Thyroid gland (tissue), 4 donors: Measurements from ENCODE around the gene ADAMTSL1. TPM values are rescaled to one million over a fixed set of nuclear protein-coding genes. Genes with fewer than 3 reads are reported as not detected.

Experiments
- DNase-seq, 2 donors: peaks; one replicate each; pipeline ENCODE4 v3.0.0-alpha.2; 2019
- H3K27ac ChIP-seq, 3 donors: fragments of 200-600 bp; sonication (generic); 1 replicate in 2 of 3; 2 replicates in 1 of 3; pipeline ENCODE4 v1.5.1; 2016 to 2019; ENCODE audit warnings: mild to moderate bottlenecking in 1 of 3, moderate library complexity in 1 of 3
- H3K27me3 ChIP-seq: fragments of 200-600 bp; sonication (generic); one replicate; pipeline ENCODE4 v1.5.1; 2019
- H3K36me3 ChIP-seq, 2 donors: fragments of 200-600 bp; sonication (generic); one replicate each; pipeline ENCODE4 v1.5.1; 2016 to 2019
- H3K4me1 ChIP-seq, 2 donors: fragments of 200-600 bp; sonication (generic); one replicate each; pipeline ENCODE4 v1.5.1; 2017 to 2019
- H3K4me3 ChIP-seq, 3 donors: fragments of 200-600 bp; sonication (generic); replicated peaks in 1 of 3; 1 replicate in 2 of 3; 2 replicates in 1 of 3; pipeline ENCODE4 v1.5.1; 2016; ENCODE audit warnings: mild to moderate bottlenecking in 1 of 3
- H3K9me3 ChIP-seq: fragments of 200-600 bp; sonication (generic); one replicate; pipeline ENCODE4 v1.5.1; 2017
- POLR2A ChIP-seq, 2 donors: fragments of 450-650 bp; IDR thresholded peaks; one replicate each; pipeline ENCODE4 v1.6.1; 2017; ENCODE audit warnings: antibody characterized with exemption in 2 of 2, mild to moderate bottlenecking in 2 of 2, moderate library complexity in 1 of 2
- WGBS, 2 donors: methylation state at CpG; one replicate each; pipeline ENCODE4 v1.1.5; 2017; 5-methylcytosine and 5-hydroxymethylcytosine counted together
- intact Hi-C: fragments of 100-400 bp; cut with DNase I; formaldehyde crosslinking; loops from one replicate; pipeline ENCODE4 v1.15.1; 2023
- total RNA-seq, 4 donors: library from RNA; depleted of rRNA; stranded (reverse); fragments of >200 nt; gene quantifications; one replicate each; pipeline ENCODE4 v1.2.3, GENCODE V29; 2016
- TF ChIP-seq, protein P1 (sequence below), 6 experiments: fragments of 200-600 bp in 3 of 6; fragments of 450-650 bp in 3 of 6; sonication (generic) in 3 of 6; IDR thresholded peaks; one replicate each; pipeline ENCODE4 v1.5.1; 2016 to 2019; ENCODE audit warnings: antibody characterized with exemption in 6 of 6, mild to moderate bottlenecking in 2 of 6, inconsistent platforms in 1 of 6, moderate library complexity in 1 of 6

ADAMTSL1 gene
- total RNA-seq, 4 donors from 2014 or later = 1.6 to 9.0 (median 4.8) TPM

DNA sequence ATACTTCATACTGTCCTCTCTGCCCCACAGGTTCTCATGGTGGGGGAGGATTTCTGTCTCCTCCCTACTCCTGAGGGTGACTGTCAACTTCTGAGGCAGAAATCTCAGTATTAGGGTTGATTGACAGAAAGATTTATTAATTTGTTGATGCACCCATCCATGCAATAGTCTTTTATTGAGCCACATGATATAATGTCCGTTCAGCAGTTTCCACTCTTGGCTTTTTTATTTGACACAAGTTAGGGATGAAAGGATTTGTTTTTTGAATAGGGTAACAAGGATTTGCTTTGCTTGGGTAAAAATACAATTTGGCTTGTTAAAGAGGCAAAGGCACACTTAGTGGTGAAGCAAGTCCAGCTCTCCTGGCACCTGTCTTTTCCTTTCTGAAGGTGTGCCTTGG lies 125.0 kb downstream of the ADAMTSL1 start:
- H3K27ac ChIP-seq = no peak overlapping the region
- H3K4me1 ChIP-seq = no peaks in the 10 kb centered on the region
- DNase-seq = no peak
- TF ChIP-seq POLR2A (IDR thresholded peaks at IDR 0.05) = no peak
- TF ChIP-seq, protein P1, sequence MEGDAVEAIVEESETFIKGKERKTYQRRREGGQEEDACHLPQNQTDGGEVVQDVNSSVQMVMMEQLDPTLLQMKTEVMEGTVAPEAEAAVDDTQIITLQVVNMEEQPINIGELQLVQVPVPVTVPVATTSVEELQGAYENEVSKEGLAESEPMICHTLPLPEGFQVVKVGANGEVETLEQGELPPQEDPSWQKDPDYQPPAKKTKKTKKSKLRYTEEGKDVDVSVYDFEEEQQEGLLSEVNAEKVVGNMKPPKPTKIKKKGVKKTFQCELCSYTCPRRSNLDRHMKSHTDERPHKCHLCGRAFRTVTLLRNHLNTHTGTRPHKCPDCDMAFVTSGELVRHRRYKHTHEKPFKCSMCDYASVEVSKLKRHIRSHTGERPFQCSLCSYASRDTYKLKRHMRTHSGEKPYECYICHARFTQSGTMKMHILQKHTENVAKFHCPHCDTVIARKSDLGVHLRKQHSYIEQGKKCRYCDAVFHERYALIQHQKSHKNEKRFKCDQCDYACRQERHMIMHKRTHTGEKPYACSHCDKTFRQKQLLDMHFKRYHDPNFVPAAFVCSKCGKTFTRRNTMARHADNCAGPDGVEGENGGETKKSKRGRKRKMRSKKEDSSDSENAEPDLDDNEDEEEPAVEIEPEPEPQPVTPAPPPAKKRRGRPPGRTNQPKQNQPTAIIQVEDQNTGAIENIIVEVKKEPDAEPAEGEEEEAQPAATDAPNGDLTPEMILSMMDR (IDR thresholded peaks at IDR 0.05) = no peak
- WGBS, 2 donors = 43 to 51% methylated on average over 1 of the region's 1 CpG
- intact Hi-C loops = no loop called here
- H3K27me3 ChIP-seq = no peaks in the 10 kb centered on the region
- no peaks in the 10 kb centered on the region for H3K9me3 ChIP-seq
- H3K36me3 ChIP-seq = no peaks in the 10 kb centered on the region
- H3K4me3 ChIP-seq = no peak overlapping the region

DNA sequence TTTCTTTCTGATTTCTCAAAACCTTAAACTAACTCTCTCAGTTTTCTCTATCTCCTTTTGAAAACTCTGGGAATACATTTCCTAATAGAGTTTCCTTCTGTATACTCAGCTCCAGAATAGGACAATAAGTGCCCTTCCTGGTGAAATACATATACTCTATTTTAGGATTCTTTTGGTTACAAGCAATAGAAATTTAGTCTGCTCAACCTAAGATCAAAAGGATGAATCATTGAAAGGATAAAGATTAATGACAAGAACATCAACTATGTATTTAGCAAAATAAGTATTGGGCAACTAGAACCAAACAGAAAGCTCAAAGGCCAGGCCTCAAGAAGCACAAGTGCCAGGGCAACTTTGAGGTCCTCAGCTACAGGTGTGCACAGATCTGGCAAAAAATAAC lies 127.1 kb downstream of the ADAMTSL1 start:
- DNase-seq = no peak
- TF ChIP-seq POLR2A (IDR thresholded peaks at IDR 0.05) = no peak
- TF ChIP-seq, protein P1 (IDR thresholded peaks at IDR 0.05) = no peak
- no peaks in the 10 kb centered on the region for H3K36me3 ChIP-seq
- no peak overlapping the region for H3K27ac ChIP-seq
- H3K4me1 ChIP-seq = peaks cover 0 to 2% of the 10 kb centered on the region in 2 donors
- H3K27me3 ChIP-seq = no peaks in the 10 kb centered on the region
- intact Hi-C loops = no loop called here
- H3K9me3 ChIP-seq = no peaks in the 10 kb centered on the region
- H3K4me3 ChIP-seq = no peak overlapping the region

DNA sequence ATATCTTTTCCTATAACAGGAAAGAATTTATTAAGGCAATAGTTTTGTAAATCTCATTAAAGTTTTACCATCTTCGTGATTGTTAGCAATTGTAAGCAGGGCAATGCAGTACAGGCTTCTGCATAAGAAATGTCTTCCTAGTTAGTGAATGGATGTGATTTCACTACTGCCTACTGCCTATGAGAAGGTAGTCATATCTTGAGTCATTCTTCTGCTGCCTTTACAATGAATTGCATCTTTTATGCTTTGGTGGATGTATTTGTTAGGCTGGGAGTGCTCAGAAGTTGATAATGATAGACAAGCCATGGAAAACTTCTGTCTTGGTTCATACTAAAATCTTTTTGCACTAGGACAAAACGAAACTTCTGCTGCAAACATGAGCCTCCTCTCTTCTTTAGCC lies 128.0 kb downstream of the ADAMTSL1 start:
- 80 to 94% methylated on average over 2 of the region's 2 CpGs for WGBS, 2 donors
- no peak overlapping the region for H3K27ac ChIP-seq
- H3K36me3 ChIP-seq = no peaks in the 10 kb centered on the region
- no peak for DNase-seq
- no peaks in the 10 kb centered on the region for H3K9me3 ChIP-seq
- no peaks in the 10 kb centered on the region for H3K27me3 ChIP-seq
- intact Hi-C loops = no loop called here
- no peak overlapping the region for H3K4me3 ChIP-seq
- TF ChIP-seq, protein P1 (IDR thresholded peaks at IDR 0.05) = no peak
- TF ChIP-seq POLR2A (IDR thresholded peaks at IDR 0.05) = no peak
- peaks cover 8 to 9% of the 10 kb centered on the region in 2 donors for H3K4me1 ChIP-seq

DNA sequence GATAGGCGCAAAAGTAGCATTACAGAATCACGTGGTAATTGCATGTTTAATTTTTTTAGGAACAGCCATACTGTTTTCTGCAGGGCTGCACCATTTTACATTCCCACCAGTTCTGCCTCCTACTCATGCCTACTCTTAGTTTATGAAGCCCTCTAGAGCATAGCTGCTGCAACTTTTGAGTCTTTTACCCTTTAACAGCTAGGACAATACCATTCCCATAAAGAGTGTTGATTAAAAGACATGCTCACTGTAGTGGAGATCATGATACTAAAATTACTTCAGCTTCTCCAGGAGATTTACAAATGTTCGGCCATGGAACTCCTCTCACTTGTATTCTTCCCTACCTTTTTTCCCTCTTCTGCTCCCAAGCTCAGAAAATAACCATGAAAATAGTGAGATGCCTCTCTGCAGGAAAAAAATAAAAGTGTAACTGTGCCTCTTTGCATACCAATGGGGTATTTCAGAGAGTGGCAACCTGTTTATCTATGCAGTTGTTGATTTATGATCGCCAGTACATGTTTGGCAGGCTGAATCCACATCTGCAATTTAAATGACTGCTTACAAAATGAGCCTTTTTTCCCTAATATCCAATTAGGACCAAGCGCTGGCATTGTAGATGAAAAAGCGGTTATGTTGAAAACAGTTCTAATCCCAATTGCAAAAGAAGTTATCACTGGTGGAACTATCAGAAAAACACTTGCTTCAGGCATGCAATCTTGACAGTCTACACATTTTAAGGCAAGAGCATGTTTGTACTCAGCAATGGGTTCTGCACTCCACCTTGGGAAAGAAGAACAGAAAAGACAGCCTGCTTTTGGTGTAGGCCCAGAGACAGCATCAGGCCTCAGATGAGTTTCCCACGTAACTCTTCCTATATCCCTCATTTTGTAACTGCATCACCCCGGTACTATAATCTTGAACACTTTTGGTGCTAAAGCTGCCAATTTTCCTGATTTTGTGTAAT lies 131.1 kb downstream of the ADAMTSL1 start:
- Histone ChIP-seq H3K27me3 (no peaks in the 10 kb centered on the region), H3K4me3 (no peak overlapping the region), H3K27ac (no peak overlapping the region), H3K4me1 (peaks cover 9% of the 10 kb centered on the region in 2 donors), H3K36me3 (no peaks in the 10 kb centered on the region), H3K9me3 (no peaks in the 10 kb centered on the region)
- no peak for TF ChIP-seq POLR2A (IDR thresholded peaks at IDR 0.05)
- TF ChIP-seq, protein P1 (IDR thresholded peaks at IDR 0.05) = no peak
- intact Hi-C loops = no loop called here
- no peak for DNase-seq
- WGBS, 2 donors = 93 to 96% methylated on average over 8 of the region's 8 CpGs

DNA sequence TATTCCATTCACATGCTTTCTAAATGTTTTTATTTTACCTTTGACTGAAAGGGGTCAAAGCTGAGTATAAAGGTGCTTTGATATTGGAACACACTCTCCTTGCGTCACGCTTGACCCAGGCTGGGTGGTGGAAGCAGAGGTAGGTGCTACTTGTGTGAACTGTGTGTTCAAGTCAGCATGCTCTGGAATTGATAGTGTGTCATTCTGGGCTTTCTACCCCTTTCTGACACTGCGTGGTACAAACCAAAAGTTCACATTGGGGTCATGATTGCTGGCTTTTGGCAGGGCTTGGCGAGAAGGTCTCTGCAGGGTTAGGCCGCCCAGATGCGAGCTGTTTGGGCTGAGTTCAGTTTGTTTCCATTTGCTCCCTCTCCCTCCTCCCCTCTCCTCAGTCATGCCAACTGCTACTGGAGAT lies 131.8 kb downstream of the ADAMTSL1 start:
- Histone ChIP-seq H3K9me3 (no peaks in the 10 kb centered on the region), H3K36me3 (no peaks in the 10 kb centered on the region), H3K4me3 (no peak overlapping the region), H3K4me1 (peaks cover 9% of the 10 kb centered on the region in 2 donors), H3K27ac (peak overlapping the region in 1 of 3 donors; percentile 8), H3K27me3 (no peaks in the 10 kb centered on the region)
- 44 to 54% methylated on average over 6 of the region's 6 CpGs for WGBS, 2 donors
- intact Hi-C loops = no loop called here
- DNase-seq = peak; percentile 26 to 55
- TF ChIP-seq POLR2A (IDR thresholded peaks at IDR 0.05) = no peak
- TF ChIP-seq, protein P1 (IDR thresholded peaks at IDR 0.05) = no peak
